Smooth muscle cell (in vitro differentiated cells): ENCODE results near the gene CENPV. TPM values are rescaled to one million over a fixed set of nuclear protein-coding genes. Genes with fewer than 3 reads are reported as not detected.

Source experiments
- DNase-seq: peaks from one replicate; lab custom pipeline; 2025; ENCODE audit not compliant: unreplicated experiment; lab: John Stamatoyannopoulos, UW
- H2AFZ ChIP-seq: fragments of 200-600 bp; sonication (generic); 2 replicates; pipeline ENCODE4 v1.6.0; 2016; ENCODE audit warnings: antibody characterized with exemption, low read depth, mild to moderate bottlenecking
- H3F3A ChIP-seq: fragments of 200-600 bp; sonication (generic); 2 replicates; pipeline ENCODE4 v1.6.0; 2017; ENCODE audit warnings: antibody characterized with exemption, low read depth
- H3K27ac ChIP-seq: fragments of 200-600 bp; sonication (generic); 2 replicates; pipeline ENCODE4 v1.5.1; 2016; ENCODE audit warnings: low read depth, mild to moderate bottlenecking
- H3K27me3 ChIP-seq: fragments of 200-600 bp; sonication (generic); 2 replicates; pipeline ENCODE4 v1.6.1; 2016; ENCODE audit warnings: low read depth, mild to moderate bottlenecking
- H3K36me3 ChIP-seq: fragments of 200-600 bp; sonication (generic); 2 replicates; pipeline ENCODE4 v1.5.1; 2016; ENCODE audit warnings: low read depth
- H3K4me1 ChIP-seq: fragments of 200-600 bp; sonication (generic); 2 replicates; pipeline ENCODE4 v1.5.1; 2016; ENCODE audit warnings: low read depth
- H3K4me2 ChIP-seq: fragments of 200-600 bp; sonication (generic); 2 replicates; pipeline ENCODE4 v1.6.0; 2016; ENCODE audit warnings: mild to moderate bottlenecking
- H3K4me3 ChIP-seq: fragments of 200-600 bp; sonication (generic); 2 replicates; pipeline ENCODE4 v1.5.1; 2016; ENCODE audit warnings: mild to moderate bottlenecking
- H3K79me2 ChIP-seq: fragments of 200-600 bp; sonication (generic); 2 replicates; pipeline ENCODE4 v1.6.0; 2016; ENCODE audit warnings: low read depth, mild to moderate bottlenecking
- H3K9ac ChIP-seq: fragments of 200-600 bp; sonication (generic); 2 replicates; pipeline ENCODE4 v1.6.0; 2016; ENCODE audit warnings: low read depth
- H3K9me3 ChIP-seq: fragments of 200-600 bp; sonication (generic); replicated peaks from 2 replicates; pipeline ENCODE4 v1.5.1; 2016; ENCODE audit warnings: low read depth
- H4K20me1 ChIP-seq: fragments of 200-600 bp; sonication (generic); 2 replicates; pipeline ENCODE4 v1.6.0; 2016; ENCODE audit warnings: low read depth
- CTCF ChIP-seq: fragments of 200-600 bp; sonication (generic); IDR thresholded peaks from 2 replicates; pipeline ENCODE4 v1.5.1; 2017; ENCODE audit warnings: borderline replicate concordance, mild to moderate bottlenecking, antibody characterized with exemption; ENCODE audit not compliant: insufficient read depth, poor library complexity, severe bottlenecking
- WGBS: methylation state at CpG from one replicate; pipeline ENCODE4 v1.1.7; 2016; ENCODE audit warnings: low lambda C conversion rate; 5-methylcytosine and 5-hydroxymethylcytosine counted together
- polyA plus RNA-seq: library from polyadenylated mRNA; unstranded; fragments of >200 nt; fragmentation: Nextera tagmentation; extraction: Ambion mirVana; gene quantifications from 2 replicates; pipeline ENCODE4 v1.2.1, GENCODE V29; 2016
- total RNA-seq: library from RNA; depleted of rRNA; stranded (reverse); fragments of >200 nt; gene quantifications from 2 replicates; pipeline ENCODE4 v1.2.3, GENCODE V29; 2014

Gene CENPV
- total and polyA plus RNA-seq, 2 experiments from 2014 or later: 17.5 to 44.5 TPM

- TF ChIP-seq CTCF: no peak
- Histone ChIP-seq H3K4me1 (peaks cover 21% of the 10 kb centered on the region), H2AFZ (no peak overlapping the region), H3K4me3 (no peak overlapping the region), H3K4me2 (no peak overlapping the region), H3K9ac (no peak overlapping the region), H3K36me3 (no peaks in the 10 kb centered on the region), H3F3A (peaks cover 19% of the 10 kb centered on the region), H3K27me3 (no peaks in the 10 kb centered on the region), H3K79me2 (peaks cover 28% of the 10 kb centered on the region), H3K9me3 (no peaks in the 10 kb centered on the region), H3K27ac (no peak overlapping the region), H4K20me1 (peaks cover 25% of the 10 kb centered on the region)
- DNase-seq: no peak
- WGBS: 85% methylated on average over 17 of the region's 17 CpGs
Observed at GRCh38 chr17:16378636-16379282, 25.5 kb upstream of the CENPV start.

GRCh38 chr17:16377941-16378341 lies 24.7 kb upstream of the CENPV start:
- no peak overlapping the region for H3K9ac ChIP-seq
- TF ChIP-seq CTCF: no peak
- peaks cover 11% of the 10 kb centered on the region for H3F3A ChIP-seq
- H3K4me1 ChIP-seq: peaks cover 13% of the 10 kb centered on the region
- H3K4me3 ChIP-seq: no peak overlapping the region
- H2AFZ ChIP-seq: peak overlapping the region; percentile 4
- H3K9me3 ChIP-seq: no peaks in the 10 kb centered on the region
- H3K79me2 ChIP-seq: peaks cover 20% of the 10 kb centered on the region
- DNase-seq: no peak
- no peak overlapping the region for H3K4me2 ChIP-seq
- no peak overlapping the region for H3K27ac ChIP-seq
- H4K20me1 ChIP-seq: peaks cover 17% of the 10 kb centered on the region
- no peaks in the 10 kb centered on the region for H3K36me3 ChIP-seq
- H3K27me3 ChIP-seq: no peaks in the 10 kb centered on the region
- WGBS: 86% methylated on average over 2 of the region's 2 CpGs

- Histone ChIP-seq H3K79me2 (no peaks in the 10 kb centered on the region), H3K27me3 (no peaks in the 10 kb centered on the region), H3F3A (peaks cover 5% of the 10 kb centered on the region), H3K9ac (no peak overlapping the region), H4K20me1 (no peaks in the 10 kb centered on the region), H3K9me3 (no peaks in the 10 kb centered on the region), H2AFZ (no peak overlapping the region), H3K27ac (no peak overlapping the region), H3K4me1 (no peaks in the 10 kb centered on the region), H3K4me3 (no peak overlapping the region), H3K36me3 (no peaks in the 10 kb centered on the region), H3K4me2 (no peak overlapping the region)
- 93% methylated on average over 16 of the region's 16 CpGs for WGBS
- TF ChIP-seq CTCF: no peak
- DNase-seq: no peak
Observed at GRCh38 chr17:16374146-16374938, 21.1 kb upstream of the CENPV start.

- no peaks in the 10 kb centered on the region for H3K9me3 ChIP-seq
- no peaks in the 10 kb centered on the region for H3K36me3 ChIP-seq
- H3K4me3 ChIP-seq: no peak overlapping the region
- H3F3A ChIP-seq: no peaks in the 10 kb centered on the region
- WGBS: 81% methylated on average over 5 of the region's 5 CpGs
- H3K4me2 ChIP-seq: no peak overlapping the region
- no peak for DNase-seq
- no peak for TF ChIP-seq CTCF
- no peak overlapping the region for H3K27ac ChIP-seq
- no peaks in the 10 kb centered on the region for H3K27me3 ChIP-seq
- H4K20me1 ChIP-seq: no peaks in the 10 kb centered on the region
- H3K9ac ChIP-seq: no peak overlapping the region
- H3K79me2 ChIP-seq: no peaks in the 10 kb centered on the region
- H2AFZ ChIP-seq: no peak overlapping the region
- no peaks in the 10 kb centered on the region for H3K4me1 ChIP-seq
Observed at GRCh38 chr17:16371742-16372141, 18.5 kb upstream of the CENPV start.
